Measurements from ENCODE around the gene SERPINB6. TPM values are rescaled to one million over a fixed set of nuclear protein-coding genes. Genes with fewer than 3 reads are reported as not detected.

The SERPINB6 gene
- polyA plus RNA-seq, 1 of the 3 experiments (the other 2 are of a cell fraction), result 102 TPM

GRCh38 chr6:2919401-2919800 lies 52.0 kb downstream of the SERPINB6 start:
- 62% methylated on average over 4 of the region's 4 CpGs for WGBS (ENCODE audit: low lambda C conversion rate)
- DNase-seq, result no peak
- Histone ChIP-seq H4K20me1 (ENCODE audit: insufficient read depth) (no peaks in the 10 kb centered on the region), H3K9me3 (no peaks in the 10 kb centered on the region), H3K4me3 (ENCODE audit: low read depth in 2 of 2, low read length in 1 of 2) (no peak overlapping the region), H3K4me2 (no peak overlapping the region), H2AFZ (ENCODE audit: low read depth) (no peak overlapping the region), H3F3A (replicated peaks; ENCODE audit: insufficient read depth) (no peaks in the 10 kb centered on the region), H3K27ac (ENCODE audit: low read depth in 2 of 2, low read length in 1 of 2) (no peak overlapping the region), H3K27me3 (ENCODE audit: insufficient read depth) (no peaks in the 10 kb centered on the region; the same call in 1 of the 2 replicates), H3K36me3 (replicated peaks in 1 of 2; ENCODE audit: control insufficient read depth in 1 of 2, insufficient read depth in 2 of 2, low read length in 1 of 2) (no peaks in the 10 kb centered on the region), H3K4me1 (ENCODE audit: control insufficient read depth in 1 of 2, insufficient read depth in 2 of 2, low read depth in 1 of 2, low read length in 1 of 2) (no peaks in the 10 kb centered on the region), H3K79me2 (ENCODE audit: insufficient read depth) (no peaks in the 10 kb centered on the region), H3K9ac (no peak overlapping the region), H3K9me2 (no peaks in the 10 kb centered on the region)
- CTCF ChIA-PET, result interaction anchor here (1.5 to 4.2 kb wide), 2 partner anchors 13 to 73 kb away, joined by 5 to 20 read pairs; no protein-coding TSS in a partner anchor
- TF ChIP-seq YY1 (IDR thresholded peaks at IDR 0.05; ENCODE audit: low read depth) (no peak), EZH2phosphoT487 (IDR thresholded peaks at IDR 0.05; ENCODE audit: borderline replicate concordance, low read depth) (no peak), RAD21 (IDR thresholded peaks at IDR 0.05; ENCODE audit: low read length) (no peak), TAF1 (IDR thresholded peaks at IDR 0.05; ENCODE audit: borderline replicate concordance, low read depth, low read length) (no peak), CTCF (IDR thresholded peaks at IDR 0.05) (no peak), REST (IDR thresholded peaks at IDR 0.05; ENCODE audit: low read depth, low read length) (no peak), GATA2 (CRISPR knock-in tag; IDR thresholded peaks at IDR 0.05) (no peak), FOSL2 (IDR thresholded peaks at IDR 0.05; ENCODE audit: borderline replicate concordance, low read depth) (no peak), IRF3 (IDR thresholded peaks at IDR 0.05; ENCODE audit: low read depth, low read length) (no peak), POLR2AphosphoS5 (IDR thresholded peaks at IDR 0.05; ENCODE audit: low read depth, low read length) (no peak), RCOR1 (IDR thresholded peaks at IDR 0.05; ENCODE audit: low read length) (no peak), TCF12 (IDR thresholded peaks at IDR 0.05) (no peak), CHD2 (IDR thresholded peaks at IDR 0.05; ENCODE audit: low read length, partially characterized antibody) (no peak), ZBTB33 (IDR thresholded peaks at IDR 0.05; ENCODE audit: borderline replicate concordance, low read depth) (no peak), NFIC (IDR thresholded peaks at IDR 0.05; ENCODE audit: borderline replicate concordance) (no peak), USF2 (IDR thresholded peaks at IDR 0.05; ENCODE audit: borderline replicate concordance, low read depth, low read length) (no peak), FOXM1 (IDR thresholded peaks at IDR 0.05; ENCODE audit: low read depth) (no peak)
- POLR2A ChIA-PET, result no interaction called here

All from SK-N-SH (cell line).